Testis (tissue), 2 donors: Measurements from ENCODE around the gene MYNN.

ENCODE experiments used
- POLR2A ChIP-seq: fragments of 450-650 bp; IDR thresholded peaks from one replicate; pipeline ENCODE4 v1.6.1; 2017; ENCODE audit warnings: antibody characterized with exemption, mild to moderate bottlenecking, moderate library complexity
- TF ChIP-seq, protein P1 (sequence below), 3 experiments: fragments of 450-650 bp in 2 of 3; fragments of 200-600 bp in 1 of 3; sonication (generic) in 1 of 3; IDR thresholded peaks; one replicate each; pipeline ENCODE4 v1.5.1; 2016 to 2019; ENCODE audit warnings: antibody characterized with exemption in 3 of 3, mild to moderate bottlenecking in 2 of 3, moderate library complexity in 1 of 3

DNA sequence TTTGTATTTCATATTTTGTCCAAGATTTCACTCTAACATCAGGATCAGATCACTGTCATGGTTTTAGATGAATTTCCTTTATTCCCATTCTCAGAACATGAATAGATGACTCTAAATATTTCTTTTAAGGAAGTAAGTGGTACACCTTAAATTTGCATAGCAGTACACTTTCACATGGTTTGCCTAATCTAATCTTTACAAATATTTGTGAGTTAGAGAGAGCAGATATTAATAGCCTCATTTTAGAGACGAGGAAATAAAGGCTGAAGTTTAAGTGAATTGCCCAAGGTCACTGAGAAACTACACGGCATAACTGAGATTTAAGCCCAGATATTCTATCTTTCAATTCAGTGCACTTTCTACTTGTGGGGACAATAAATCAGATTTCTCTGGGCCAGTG, 22.5 kb upstream of the MYNN start:
- TF ChIP-seq, protein P1, sequence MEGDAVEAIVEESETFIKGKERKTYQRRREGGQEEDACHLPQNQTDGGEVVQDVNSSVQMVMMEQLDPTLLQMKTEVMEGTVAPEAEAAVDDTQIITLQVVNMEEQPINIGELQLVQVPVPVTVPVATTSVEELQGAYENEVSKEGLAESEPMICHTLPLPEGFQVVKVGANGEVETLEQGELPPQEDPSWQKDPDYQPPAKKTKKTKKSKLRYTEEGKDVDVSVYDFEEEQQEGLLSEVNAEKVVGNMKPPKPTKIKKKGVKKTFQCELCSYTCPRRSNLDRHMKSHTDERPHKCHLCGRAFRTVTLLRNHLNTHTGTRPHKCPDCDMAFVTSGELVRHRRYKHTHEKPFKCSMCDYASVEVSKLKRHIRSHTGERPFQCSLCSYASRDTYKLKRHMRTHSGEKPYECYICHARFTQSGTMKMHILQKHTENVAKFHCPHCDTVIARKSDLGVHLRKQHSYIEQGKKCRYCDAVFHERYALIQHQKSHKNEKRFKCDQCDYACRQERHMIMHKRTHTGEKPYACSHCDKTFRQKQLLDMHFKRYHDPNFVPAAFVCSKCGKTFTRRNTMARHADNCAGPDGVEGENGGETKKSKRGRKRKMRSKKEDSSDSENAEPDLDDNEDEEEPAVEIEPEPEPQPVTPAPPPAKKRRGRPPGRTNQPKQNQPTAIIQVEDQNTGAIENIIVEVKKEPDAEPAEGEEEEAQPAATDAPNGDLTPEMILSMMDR (IDR thresholded peaks at IDR 0.05): no peak
- TF ChIP-seq POLR2A: no peak
